Activated T-cell treated with anti-CD3 and anti-CD28 coated beads for 48 hours (primary cell): ENCODE measurements around the gene SYT5.
A peak's percentile ranks its signal among the peaks of the same experiment; 100 is the strongest.
"Not testable (repeated sequence)": the region's sequence is repeated elsewhere in the genome, so short reads cannot be mapped to it uniquely, and the experiment has no call there.

Source experiments
- DNase-seq: peaks from one replicate; pipeline ENCODE4 v3.0.0-alpha.2; 2020; ENCODE audit warnings: low read depth

Gene SYT5

DNA sequence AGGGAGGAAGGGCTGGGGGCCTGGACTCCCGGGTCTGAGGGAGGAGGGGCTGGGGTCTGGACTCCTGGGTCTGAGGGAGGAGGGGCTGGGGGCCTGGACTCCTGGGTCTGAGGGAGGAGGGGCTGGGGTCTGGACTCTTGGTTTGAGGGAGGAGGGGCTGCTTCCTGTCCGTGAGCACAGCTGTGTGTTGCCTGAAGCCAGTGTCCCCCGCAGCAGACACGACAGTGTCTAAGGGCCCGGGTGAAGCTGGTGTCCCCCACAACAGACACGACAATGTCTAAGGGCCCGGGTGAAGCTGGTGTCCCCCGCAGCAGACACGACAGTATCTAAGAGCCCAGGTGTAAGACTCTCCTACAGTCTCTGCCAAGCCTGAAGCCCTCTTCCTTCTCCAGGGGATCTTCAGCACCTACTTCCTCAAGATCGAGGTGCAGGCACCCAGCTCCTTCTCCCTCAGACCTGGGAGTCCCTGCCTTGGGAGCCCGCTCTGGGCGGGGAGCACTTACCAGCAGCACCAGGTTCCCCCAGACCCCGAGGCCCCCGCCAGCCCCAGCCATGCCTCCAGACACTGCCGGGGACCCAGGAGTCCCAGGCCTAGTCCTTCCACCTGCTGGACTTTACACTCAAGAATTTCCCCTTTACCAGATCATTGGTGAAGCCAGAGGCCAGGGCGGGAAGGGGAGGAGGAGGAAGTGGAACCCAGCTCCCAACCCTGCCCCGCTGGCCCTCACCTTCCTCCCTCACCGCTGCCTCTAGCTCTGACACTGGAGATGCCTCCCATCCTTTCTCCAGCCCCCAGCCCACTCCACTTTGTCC lies 29.0 kb upstream of the SYT5 start, which contains the start of gene PTPRH:
Gene PTPRH (minus strand): TSS at position 622 of the 813 bp plus-strand sequence. CDS start 68 bp downstream, at position 554.
- no peak for DNase-seq

GRCh38 chr19:55206664-55207500 lies 26.8 kb upstream of the SYT5 start:
- peak; percentile 56 for DNase-seq

GRCh38 chr19:55202199-55202598 lies 22.1 kb upstream of the SYT5 start:
- not testable (repeated sequence) for DNase-seq

- DNase-seq, result no peak
Measured at GRCh38 chr19:55199620-55200204, 19.6 kb upstream of the SYT5 start.

DNA sequence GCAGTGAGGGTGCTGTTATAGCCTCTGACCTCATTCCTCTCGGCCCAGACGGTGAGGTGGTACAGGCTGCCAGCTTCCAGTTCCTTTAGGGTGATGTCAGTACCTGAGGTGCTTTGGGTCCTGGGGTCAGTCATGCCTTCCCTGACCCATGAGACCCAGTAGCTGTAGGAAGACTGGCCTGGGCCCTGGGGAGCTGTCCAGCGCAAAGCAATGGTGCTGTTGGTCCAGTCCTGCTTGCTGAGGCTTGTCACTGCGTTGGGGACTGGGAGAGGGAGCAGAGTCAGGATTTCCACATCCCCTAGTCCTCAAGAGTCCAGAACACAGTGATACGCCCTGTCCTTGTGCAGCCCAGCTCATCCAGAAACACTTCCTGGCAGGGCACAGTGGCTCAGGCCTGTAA lies 18.6 kb upstream of the SYT5 start:
- DNase-seq, result no peak

GRCh38 chr19:55197528-55197927 lies 17.4 kb upstream of the SYT5 start:
- no peak for DNase-seq

- DNase-seq, result no peak
Measured at GRCh38 chr19:55196803-55197202, 16.7 kb upstream of the SYT5 start.

- no peak for DNase-seq
Measured at GRCh38 chr19:55193481-55193880, 13.4 kb upstream of the SYT5 start.

DNA sequence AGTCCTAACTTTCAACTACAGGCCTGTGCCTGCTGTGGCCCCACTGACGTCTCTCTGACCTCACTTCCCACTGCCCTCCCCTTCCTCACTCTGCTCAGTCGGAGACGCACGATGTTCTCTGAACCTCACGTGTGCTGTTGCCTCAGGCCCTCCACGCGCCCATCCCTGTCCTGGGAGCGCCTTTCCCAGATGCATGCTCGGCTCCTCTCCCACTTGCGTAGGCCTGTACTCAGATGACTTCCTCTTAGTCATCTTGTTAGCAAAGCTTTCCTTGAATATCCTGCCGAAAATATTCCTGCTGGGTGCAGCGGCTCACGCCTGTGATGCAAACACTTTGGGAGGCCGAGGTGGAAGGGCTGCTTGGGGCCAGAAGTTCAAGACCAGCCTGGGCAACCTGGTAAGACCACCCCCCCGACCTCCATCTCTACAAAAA lies 9.3 kb upstream of the SYT5 start:
- no peak for DNase-seq

DNA sequence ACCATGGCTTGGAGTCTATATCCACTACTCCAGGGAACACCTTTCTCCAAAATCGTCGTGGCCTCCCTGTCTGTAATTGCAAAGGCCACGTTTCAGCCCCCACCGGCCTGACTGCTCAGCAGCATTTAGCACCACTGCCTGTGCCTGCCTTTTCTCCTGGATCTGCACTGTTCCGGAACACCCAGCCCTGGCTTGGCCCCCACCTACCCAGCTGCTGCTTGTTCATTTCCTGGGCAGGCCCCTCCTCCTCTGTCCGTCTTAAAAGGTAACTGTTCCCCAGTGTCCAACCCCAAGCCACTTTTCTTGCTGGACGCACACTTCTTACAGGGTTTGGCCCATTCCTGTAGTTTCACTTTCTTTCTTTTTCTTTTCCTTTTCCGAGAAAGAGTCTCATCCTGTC lies 8.5 kb upstream of the SYT5 start:
- no peak for DNase-seq

DNA sequence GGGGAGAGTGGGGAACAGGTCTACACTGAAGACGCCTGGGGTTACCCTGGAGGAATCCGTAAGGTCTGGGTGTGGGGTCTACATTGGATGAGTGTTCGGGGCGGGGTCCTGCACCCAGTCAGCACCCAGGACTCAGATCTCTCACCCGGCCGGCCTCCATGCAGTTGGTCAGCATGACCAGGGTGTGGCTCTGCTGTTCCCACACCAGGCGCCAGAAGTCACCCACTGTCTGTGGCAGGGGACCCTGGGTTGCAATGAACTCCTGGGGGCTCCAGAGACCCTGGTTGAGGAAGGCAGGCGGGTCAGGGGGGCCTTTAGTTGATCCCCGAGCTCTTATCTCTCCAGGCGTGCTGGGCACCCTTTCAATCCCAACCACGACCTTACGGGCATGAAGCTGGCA lies 6.0 kb upstream of the SYT5 start:
- DNase-seq, result no peak

- no peak for DNase-seq
Measured at GRCh38 chr19:55181740-55182139, 1.7 kb upstream of the SYT5 start.

DNA sequence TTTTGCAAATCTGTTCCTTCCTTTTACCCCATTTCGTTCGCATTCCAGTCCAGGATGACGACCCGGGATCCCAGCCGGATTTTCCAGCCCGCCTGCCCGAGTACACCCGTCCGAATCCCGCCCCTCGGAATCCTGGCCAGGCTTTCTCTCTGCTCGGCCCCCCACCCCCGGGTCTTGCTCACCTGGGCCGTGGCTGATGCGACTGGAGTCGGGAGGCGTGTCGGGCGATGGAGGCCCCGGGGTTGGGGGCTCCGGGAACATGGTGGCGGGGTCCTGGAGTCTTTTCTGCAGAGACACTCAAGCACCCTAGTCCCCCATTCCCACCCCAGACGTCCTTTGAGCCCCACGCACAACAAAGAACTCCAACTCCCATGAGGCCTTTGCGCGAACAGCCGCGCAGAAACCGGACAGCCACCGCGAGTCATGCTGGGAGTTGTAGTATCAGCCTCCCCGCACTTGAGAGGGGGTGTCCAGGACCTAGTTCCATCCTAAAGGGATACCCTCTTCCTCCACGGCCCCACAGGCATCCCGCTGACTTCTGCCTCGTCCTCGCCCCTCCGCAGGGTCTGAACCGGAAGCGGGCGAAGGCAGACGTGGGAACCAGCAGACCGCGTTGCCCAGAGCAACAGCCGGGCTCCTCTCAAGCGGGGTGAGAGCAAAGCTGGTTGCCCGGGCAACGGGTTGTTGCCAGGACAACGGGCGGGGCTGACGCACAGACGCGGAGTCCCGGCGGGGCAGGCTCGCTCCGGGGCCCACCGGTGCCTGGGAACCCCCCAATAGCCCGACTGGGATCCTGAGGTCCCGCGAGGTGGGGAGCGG lies 1.1 kb downstream of the SYT5 start:
- DNase-seq, result peak; percentile 85

DNA sequence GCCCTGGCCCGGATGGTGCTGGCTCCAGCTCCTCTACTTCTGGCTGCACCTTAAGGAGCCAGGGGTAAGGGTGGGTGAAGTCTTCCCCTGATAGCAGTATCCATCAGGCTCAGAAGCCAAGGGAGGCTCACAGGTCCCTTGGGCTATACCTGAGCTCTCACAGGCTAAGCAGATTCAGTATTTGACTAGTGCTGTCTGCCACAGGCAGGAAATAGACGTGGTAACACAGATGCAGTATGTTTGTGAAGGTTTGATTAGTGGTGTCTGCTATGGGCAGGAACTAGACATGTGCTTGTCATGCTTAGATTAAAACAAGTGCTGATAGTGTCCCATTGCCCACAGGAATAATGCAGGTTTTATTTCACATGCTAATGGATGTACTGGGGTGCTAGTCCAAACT lies 4.0 kb downstream of the SYT5 start:
- DNase-seq, result no peak

DNA sequence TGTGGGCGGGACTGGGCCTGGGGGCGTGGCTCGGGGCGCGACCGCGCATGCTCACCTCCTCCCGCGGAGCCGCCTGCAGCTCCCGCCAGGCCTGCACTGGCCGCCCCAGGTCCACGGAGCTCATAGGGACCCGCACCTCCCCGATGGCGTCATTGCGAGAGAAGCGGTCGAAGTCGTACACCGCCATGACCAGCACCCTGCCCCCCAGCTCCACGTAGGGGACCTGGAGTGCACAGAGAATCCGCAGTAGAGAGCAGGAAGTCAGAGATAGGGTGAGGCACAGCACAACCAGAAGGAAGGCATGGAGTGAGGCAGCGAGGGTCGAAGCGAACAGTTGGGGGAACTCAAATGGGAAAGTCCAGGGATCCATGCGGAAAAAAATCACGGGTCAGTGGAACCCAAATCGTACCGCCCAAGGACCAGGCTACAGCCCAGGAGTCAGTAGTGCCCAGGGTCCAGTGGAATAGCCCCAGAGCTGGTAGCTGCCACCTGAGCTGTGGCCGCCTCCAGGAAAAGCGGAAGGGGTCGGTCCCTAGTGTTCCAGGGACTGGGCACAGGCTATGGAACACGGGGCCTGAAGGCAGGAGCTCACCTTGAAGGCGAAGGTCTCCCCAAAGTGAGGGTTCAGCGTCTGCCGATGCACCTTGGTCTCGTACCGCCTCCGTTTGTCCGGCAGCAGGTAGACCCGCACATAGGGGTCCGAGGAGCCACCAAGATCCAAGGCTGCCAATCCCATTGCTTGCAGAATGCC lies 4.8 kb downstream of the SYT5 start:
- DNase-seq, result no peak

GRCh38 chr19:55174425-55175116 lies 5.5 kb downstream of the SYT5 start:
- DNase-seq, result no peak

- DNase-seq, result peak; percentile 54
Measured at GRCh38 chr19:55173714-55174409, 6.2 kb downstream of the SYT5 start.

GRCh38 chr19:55173186-55173713 lies 6.8 kb downstream of the SYT5 start:
- no peak for DNase-seq

DNA sequence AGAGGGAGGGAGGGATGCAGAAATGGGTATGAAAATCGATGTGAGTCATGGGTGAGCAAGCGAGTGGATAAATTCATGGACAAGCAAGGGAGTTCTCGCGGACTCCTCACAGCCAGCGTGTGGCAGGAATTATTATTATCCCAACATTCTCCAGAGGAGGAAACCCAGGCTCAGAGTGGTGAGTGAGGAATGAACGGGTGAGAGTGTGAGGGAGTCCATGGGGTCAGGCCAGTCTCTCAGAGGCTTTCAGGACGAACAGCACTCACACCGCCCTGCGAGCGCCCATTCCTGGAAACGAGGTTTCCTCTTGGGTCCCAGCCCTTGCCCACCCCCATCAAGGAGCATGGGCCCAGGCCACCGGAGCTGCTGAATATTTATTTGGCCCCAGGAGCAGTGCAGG lies 7.3 kb downstream of the SYT5 start:
- DNase-seq, result no peak

DNA sequence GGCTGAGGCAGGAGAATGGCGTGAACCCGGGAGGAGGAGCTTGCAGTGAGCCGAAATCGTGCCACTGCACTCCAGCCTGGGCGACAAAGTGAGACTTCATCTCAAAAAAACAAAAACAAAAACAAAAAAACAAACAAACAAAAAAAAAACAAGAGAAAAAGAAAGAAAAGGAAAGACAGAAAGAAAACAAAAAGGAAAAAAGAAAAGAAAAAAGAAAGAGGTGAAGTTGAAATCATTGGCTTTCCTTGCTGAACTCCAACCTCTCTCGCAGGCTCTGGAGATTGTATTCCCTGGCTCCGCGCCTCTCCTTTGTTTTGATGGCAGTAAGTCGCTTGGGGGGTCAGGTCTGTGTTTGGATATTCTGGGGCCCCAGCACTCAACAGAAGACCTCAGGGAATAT lies 7.8 kb downstream of the SYT5 start:
- DNase-seq, result not testable (repeated sequence)
